Spleen (tissue), 11 donors: Measurements from ENCODE around the gene DPP9. TPM values are rescaled to one million over a fixed set of nuclear protein-coding genes. Genes with fewer than 3 reads are reported as not detected.
A peak's percentile ranks its signal among the peaks of the same experiment; 100 is the strongest.

Source experiments
- DNase-seq: peaks from one replicate; pipeline ENCODE4 v3.0.0-alpha.2; 2020
- H3K27ac ChIP-seq, 8 donors: fragments of 200-600 bp; sonication (generic) in 7 of 8; 1 replicate in 4 of 8; 2 replicates in 4 of 8; pipeline versions ENCODE4 v1.5.0 to v1.8.0; 2016 to 2021; ENCODE audit warnings: inconsistent platforms in 4 of 8, mild to moderate bottlenecking in 4 of 8, moderate library complexity in 1 of 8
- H3K27me3 ChIP-seq, 7 donors: fragments of 200-600 bp; sonication (generic) in 6 of 7; replicated peaks in 1 of 7; 1 replicate in 4 of 7; 2 replicates in 3 of 7; pipeline versions ENCODE4 v1.5.0 to v1.8.0; 2016 to 2021; ENCODE audit warnings: inconsistent platforms in 3 of 7, mild to moderate bottlenecking in 1 of 7
- H3K36me3 ChIP-seq, 6 donors: fragments of 200-600 bp; sonication (generic) in 5 of 6; 1 replicate in 4 of 6; 2 replicates in 2 of 6; pipeline versions ENCODE4 v1.5.0 to v1.8.0; 2016 to 2021; ENCODE audit warnings: inconsistent platforms in 2 of 6
- H3K4me1 ChIP-seq, 6 donors: fragments of 200-600 bp; sonication (generic) in 5 of 6; 1 replicate in 3 of 6; 2 replicates in 3 of 6; pipeline versions ENCODE4 v1.5.0 to v1.8.0; 2016 to 2021; ENCODE audit warnings: inconsistent platforms in 3 of 6
- H3K4me3 ChIP-seq, 8 donors: fragments of 200-600 bp; sonication (generic) in 7 of 8; 1 replicate in 4 of 8; 2 replicates in 4 of 8; pipeline versions ENCODE4 v1.5.0 to v1.8.0; 2016 to 2021; ENCODE audit warnings: inconsistent platforms in 4 of 8, mild to moderate bottlenecking in 4 of 8, moderate library complexity in 2 of 8
- H3K9me3 ChIP-seq, 8 donors: fragments of 200-600 bp; sonication (generic) in 7 of 8; 1 replicate in 4 of 8; 2 replicates in 4 of 8; pipeline versions ENCODE4 v1.5.0 to v1.8.0; 2016 to 2021; ENCODE audit warnings: inconsistent platforms in 4 of 8
- POLR2A ChIP-seq, 3 donors: fragments of 450-650 bp; IDR thresholded peaks; one replicate each; pipeline ENCODE4 v1.5.1; 2017; ENCODE audit warnings: antibody characterized with exemption in 3 of 3, mild to moderate bottlenecking in 1 of 3
- POLR2AphosphoS5 ChIP-seq, 3 donors: sonication (generic); formaldehyde crosslinking; IDR thresholded peaks; one replicate each; pipeline ENCODE4 v1.5.1; 2017; ENCODE audit warnings: antibody characterized with exemption in 3 of 3
- WGBS, 5 donors: extraction: QIAGEN DNeasy Blood & Tissue Kit in 3 of 5; methylation state at CpG; one replicate each; pipeline versions ENCODE4 v1.1.5 to v1.1.7; 2013 to 2018; 5-methylcytosine and 5-hydroxymethylcytosine counted together
- intact Hi-C: fragments of 100-400 bp; cut with DNase I; formaldehyde crosslinking; loops from one replicate; pipeline ENCODE4 v1.15.0; 2023; ENCODE audit warnings: low total_unique reads
- polyA plus RNA-seq, 3 donors: library from polyadenylated mRNA; stranded (reverse); fragments of 200-250 nt; gene quantifications; one replicate each; pipeline ENCODE4 v1.2.1, GENCODE V29; 2013
- total RNA-seq, 7 donors: library from RNA; depleted of rRNA in 3 of 7; stranded (reverse); fragments of >200 nt in 3 of 7; fragmentation: NEBNext Ultra II Directional in 4 of 7; extraction: Animal tissue kit (Norgen Biotek cat#: 25700) in 4 of 7; gene quantifications; one replicate each; pipeline versions ENCODE4 v1.1.0 to v1.2.1, GENCODE V29; 2016 to 2021
- TF ChIP-seq, protein P1 (sequence below), 11 experiments: fragments of 200-600 bp in 7 of 11; fragments of 450-650 bp in 4 of 11; sonication (generic) in 4 of 11; IDR thresholded peaks in 8 of 11; conservative IDR thresholded peaks in 3 of 11; 1 replicate in 7 of 11; 2 replicates in 4 of 11; pipeline versions ENCODE4 v1.4.0 to v1.8.0; 2016 to 2021; ENCODE audit warnings: antibody characterized with exemption in 11 of 11, inconsistent platforms in 4 of 11, mild to moderate bottlenecking in 1 of 11
- donor health status: healthy with polysubstance abuse.
- donor health status: DM: no; HTN: no; CAD: no; lungs with moderate emphysema.
- donor health status: DM: no; HTN: no; CAD: no.
- donor health status: Bipolar disorder and iron deficiency.
- donor health status: healthy.
- donor health status: DM: no; HTN: no; CAD: no.
- donor health status: DM: yes; HTN: yes; CAD: no.

The DPP9 gene
- total and polyA plus RNA-seq, 10 donors, result 22.8 to 89.9 (median 64.9) TPM

DNA sequence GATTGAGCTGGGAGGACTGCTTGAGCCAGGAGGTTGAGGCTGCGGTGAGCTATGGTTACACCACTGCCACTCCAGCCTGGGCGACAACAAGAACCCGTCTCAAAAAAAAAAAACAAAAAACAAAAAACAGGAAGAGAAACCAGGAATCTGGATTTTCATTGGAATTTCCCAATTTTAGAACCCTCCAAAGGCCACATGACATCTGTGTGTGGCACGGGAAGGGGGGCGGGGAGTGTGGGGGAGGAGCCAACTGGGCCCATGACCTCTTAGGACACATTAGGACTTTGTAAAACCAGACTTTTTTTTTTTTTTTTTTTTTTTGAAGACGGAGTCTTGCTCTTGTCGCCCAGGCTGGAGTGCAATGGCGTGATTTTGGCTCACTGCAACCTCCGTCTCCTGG lies 32.3 kb downstream of the DPP9 start:
- Histone ChIP-seq H3K4me3 (no peak overlapping the region), H3K36me3 (peaks cover 5 to 100% (median 93%) of the 10 kb centered on the region in 6 donors), H3K27me3 (no peaks in the 10 kb centered on the region), H3K9me3 (no peaks in the 10 kb centered on the region), H3K4me1 (peaks cover 0 to 11% (median 2%) of the 10 kb centered on the region in 6 donors), H3K27ac (peak overlapping the region in 2 of 8 donors; percentile 39 to 57)
- intact Hi-C loops, result no loop called here
- TF ChIP-seq, protein P1, sequence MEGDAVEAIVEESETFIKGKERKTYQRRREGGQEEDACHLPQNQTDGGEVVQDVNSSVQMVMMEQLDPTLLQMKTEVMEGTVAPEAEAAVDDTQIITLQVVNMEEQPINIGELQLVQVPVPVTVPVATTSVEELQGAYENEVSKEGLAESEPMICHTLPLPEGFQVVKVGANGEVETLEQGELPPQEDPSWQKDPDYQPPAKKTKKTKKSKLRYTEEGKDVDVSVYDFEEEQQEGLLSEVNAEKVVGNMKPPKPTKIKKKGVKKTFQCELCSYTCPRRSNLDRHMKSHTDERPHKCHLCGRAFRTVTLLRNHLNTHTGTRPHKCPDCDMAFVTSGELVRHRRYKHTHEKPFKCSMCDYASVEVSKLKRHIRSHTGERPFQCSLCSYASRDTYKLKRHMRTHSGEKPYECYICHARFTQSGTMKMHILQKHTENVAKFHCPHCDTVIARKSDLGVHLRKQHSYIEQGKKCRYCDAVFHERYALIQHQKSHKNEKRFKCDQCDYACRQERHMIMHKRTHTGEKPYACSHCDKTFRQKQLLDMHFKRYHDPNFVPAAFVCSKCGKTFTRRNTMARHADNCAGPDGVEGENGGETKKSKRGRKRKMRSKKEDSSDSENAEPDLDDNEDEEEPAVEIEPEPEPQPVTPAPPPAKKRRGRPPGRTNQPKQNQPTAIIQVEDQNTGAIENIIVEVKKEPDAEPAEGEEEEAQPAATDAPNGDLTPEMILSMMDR (IDR thresholded peaks at IDR 0.05 in 8 of 11, conservative IDR thresholded peaks at IDR 0.05 in 3 of 11), result no peak
- TF ChIP-seq POLR2AphosphoS5 (IDR thresholded peaks at IDR 0.05), result no peak
- TF ChIP-seq POLR2A (IDR thresholded peaks at IDR 0.05), result no peak
- WGBS, 5 donors, result 76 to 86% (median 77%) methylated on average over 9 of the region's 9 CpGs
- no peak for DNase-seq

DNA sequence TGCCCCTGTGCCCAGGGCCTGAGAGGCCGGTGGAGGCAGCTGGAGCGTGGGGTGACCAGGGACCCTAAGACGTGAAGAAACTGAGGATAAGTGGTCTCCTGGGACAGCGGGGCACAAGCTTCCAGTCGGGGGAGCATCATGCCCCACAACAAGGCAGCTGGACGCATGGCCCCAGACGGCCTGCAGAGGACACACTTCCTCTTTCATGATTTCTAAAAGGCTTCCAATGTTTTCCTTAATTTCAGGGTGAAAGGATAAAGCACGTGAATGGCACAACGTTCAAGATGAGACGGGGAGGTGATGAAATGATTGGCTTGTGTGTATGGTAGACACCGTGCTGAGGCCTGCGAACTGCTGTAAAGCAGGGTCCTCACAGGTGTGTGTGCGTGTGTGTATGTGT lies 33.3 kb downstream of the DPP9 start:
- H3K9me3 ChIP-seq, result no peaks in the 10 kb centered on the region
- peaks cover 5 to 100% (median 92%) of the 10 kb centered on the region in 6 donors for H3K36me3 ChIP-seq
- TF ChIP-seq POLR2AphosphoS5 (IDR thresholded peaks at IDR 0.05), result no peak
- TF ChIP-seq, protein P1 (IDR thresholded peaks at IDR 0.05 in 8 of 11, conservative IDR thresholded peaks at IDR 0.05 in 3 of 11), result no peak
- TF ChIP-seq POLR2A (IDR thresholded peaks at IDR 0.05), result no peak
- 84 to 88% (median 86%) methylated on average over 13 of the region's 13 CpGs for WGBS, 5 donors
- H3K4me3 ChIP-seq, result no peak overlapping the region
- intact Hi-C loops, result no loop called here
- peak overlapping the region in 1 of 8 donors; percentile 33 for H3K27ac ChIP-seq
- H3K4me1 ChIP-seq, result peaks cover 0 to 11% (median 2%) of the 10 kb centered on the region in 6 donors
- no peak for DNase-seq
- H3K27me3 ChIP-seq, result no peaks in the 10 kb centered on the region

DNA sequence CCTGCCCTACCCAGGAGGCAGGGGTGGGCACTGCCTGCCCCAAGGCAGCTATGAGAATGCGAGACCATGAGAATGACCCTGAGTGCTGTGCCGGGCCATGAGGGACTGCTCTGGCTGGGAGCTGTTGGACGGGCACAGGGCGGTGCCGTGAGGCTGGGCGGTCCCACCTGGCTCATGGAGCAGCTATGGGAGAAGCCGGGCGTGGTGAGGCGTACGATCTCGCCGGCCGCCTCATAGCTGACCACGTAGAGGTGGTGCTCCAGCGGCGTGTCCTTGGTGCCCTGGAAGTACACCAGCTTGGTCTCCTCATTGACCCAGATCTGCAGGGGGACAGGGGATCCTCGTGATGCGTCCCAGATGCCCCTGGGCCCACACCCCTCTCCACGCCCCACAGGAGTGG lies 34.2 kb downstream of the DPP9 start:
- H3K4me3 ChIP-seq, result no peak overlapping the region
- WGBS, 5 donors, result 92 to 97% (median 97%) methylated on average over 13 to 19 of the region's 19 CpGs
- intact Hi-C loops, result no loop called here
- peaks cover 0 to 11% (median 0%) of the 10 kb centered on the region in 6 donors for H3K4me1 ChIP-seq
- no peak overlapping the region for H3K27ac ChIP-seq
- H3K36me3 ChIP-seq, result peaks cover 5 to 100% (median 92%) of the 10 kb centered on the region in 6 donors
- TF ChIP-seq POLR2A (IDR thresholded peaks at IDR 0.05) (no peak), POLR2AphosphoS5 (IDR thresholded peaks at IDR 0.05) (peak in 1 of 3 donors; percentile 42)
- TF ChIP-seq, protein P1 (IDR thresholded peaks at IDR 0.05 in 8 of 11, conservative IDR thresholded peaks at IDR 0.05 in 3 of 11), result no peak
- DNase-seq, result no peak
- H3K27me3 ChIP-seq, result no peaks in the 10 kb centered on the region
- no peaks in the 10 kb centered on the region for H3K9me3 ChIP-seq

DNA sequence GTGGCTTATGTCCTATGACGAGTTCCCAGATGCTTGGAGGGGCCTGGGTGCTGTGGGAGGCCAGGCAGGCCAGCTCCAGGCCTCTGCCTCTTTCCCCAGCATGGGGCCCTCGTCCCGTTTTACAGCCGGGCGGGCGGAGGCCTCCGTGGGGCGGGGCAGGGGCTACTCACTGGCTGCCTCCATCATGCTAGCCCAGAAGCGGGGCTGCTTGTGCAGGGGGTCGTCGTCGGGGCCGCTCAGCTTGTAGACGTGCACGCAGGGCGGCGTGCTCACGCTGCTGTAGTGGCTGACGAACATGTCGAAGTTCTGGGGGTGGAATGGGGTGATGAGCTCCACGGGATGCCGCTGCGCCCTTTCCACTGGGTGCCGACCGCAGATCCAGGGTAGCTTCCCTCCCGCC lies 35.1 kb downstream of the DPP9 start:
- H3K4me3 ChIP-seq, result no peak overlapping the region
- H3K9me3 ChIP-seq, result no peaks in the 10 kb centered on the region
- H3K27ac ChIP-seq, result no peak overlapping the region
- 92 to 100% (median 96%) methylated on average over 3 to 26 of the region's 26 CpGs for WGBS, 5 donors
- no peaks in the 10 kb centered on the region for H3K27me3 ChIP-seq
- no peak for DNase-seq
- intact Hi-C loops, result no loop called here
- TF ChIP-seq, protein P1 (IDR thresholded peaks at IDR 0.05 in 8 of 11, conservative IDR thresholded peaks at IDR 0.05 in 3 of 11), result no peak
- TF ChIP-seq POLR2AphosphoS5 (IDR thresholded peaks at IDR 0.05), result peak in 1 of 3 donors; percentile 11
- peaks cover 0 to 9% (median 0%) of the 10 kb centered on the region in 6 donors for H3K4me1 ChIP-seq
- peaks cover 5 to 100% (median 92%) of the 10 kb centered on the region in 6 donors for H3K36me3 ChIP-seq
